ENCODE data around the gene HCN4. TPM values are rescaled to one million over a fixed set of nuclear protein-coding genes. Genes with fewer than 3 reads are reported as not detected.
"Not testable (repeated sequence)": the region's sequence is repeated elsewhere in the genome, so short reads cannot be mapped to it uniquely, and the experiment has no call there.

HCN4 gene
- total RNA-seq, 1 donor from 2014 or later, result 1.4 TPM

DNA sequence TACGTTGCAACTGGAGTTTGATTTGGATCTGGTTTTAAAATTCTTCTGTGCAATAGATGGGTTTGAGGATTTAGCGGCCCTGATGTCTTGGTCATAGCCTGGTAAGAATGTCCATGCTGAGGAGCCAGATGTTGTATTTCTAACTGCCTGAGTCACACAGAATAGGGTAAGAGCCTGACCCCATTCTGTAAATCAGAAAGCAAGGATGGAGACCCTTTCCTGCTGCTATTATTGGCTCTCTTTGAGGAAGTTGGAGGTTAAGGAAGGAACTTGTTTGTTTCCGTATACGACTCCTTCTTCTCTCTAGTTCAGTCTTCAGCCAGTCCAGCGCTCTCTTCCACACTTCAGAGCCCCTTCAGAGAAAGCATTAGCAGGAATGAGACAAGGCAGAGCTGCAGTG lies 65.1 kb downstream of the HCN4 start:
- peaks cover 2% of the 10 kb centered on the region for H3K36me3 ChIP-seq (ENCODE audit: control insufficient read depth, insufficient read depth, low read length)
- DNase-seq (ENCODE audit: low read depth), result no peak
- TF ChIP-seq, protein P1, sequence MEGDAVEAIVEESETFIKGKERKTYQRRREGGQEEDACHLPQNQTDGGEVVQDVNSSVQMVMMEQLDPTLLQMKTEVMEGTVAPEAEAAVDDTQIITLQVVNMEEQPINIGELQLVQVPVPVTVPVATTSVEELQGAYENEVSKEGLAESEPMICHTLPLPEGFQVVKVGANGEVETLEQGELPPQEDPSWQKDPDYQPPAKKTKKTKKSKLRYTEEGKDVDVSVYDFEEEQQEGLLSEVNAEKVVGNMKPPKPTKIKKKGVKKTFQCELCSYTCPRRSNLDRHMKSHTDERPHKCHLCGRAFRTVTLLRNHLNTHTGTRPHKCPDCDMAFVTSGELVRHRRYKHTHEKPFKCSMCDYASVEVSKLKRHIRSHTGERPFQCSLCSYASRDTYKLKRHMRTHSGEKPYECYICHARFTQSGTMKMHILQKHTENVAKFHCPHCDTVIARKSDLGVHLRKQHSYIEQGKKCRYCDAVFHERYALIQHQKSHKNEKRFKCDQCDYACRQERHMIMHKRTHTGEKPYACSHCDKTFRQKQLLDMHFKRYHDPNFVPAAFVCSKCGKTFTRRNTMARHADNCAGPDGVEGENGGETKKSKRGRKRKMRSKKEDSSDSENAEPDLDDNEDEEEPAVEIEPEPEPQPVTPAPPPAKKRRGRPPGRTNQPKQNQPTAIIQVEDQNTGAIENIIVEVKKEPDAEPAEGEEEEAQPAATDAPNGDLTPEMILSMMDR (IDR thresholded peaks at IDR 0.05; ENCODE audit: insufficient read depth, low read length, poor library complexity, severe bottlenecking), result no peak
- no peak overlapping the region for H3K4me3 ChIP-seq (ENCODE audit: low read depth, low read length)
- no peaks in the 10 kb centered on the region for H3K27me3 ChIP-seq (ENCODE audit: control insufficient read depth, insufficient read depth, low read length)

- H3K36me3 ChIP-seq (ENCODE audit: control insufficient read depth, insufficient read depth, low read length); H3K4me3 ChIP-seq (ENCODE audit: low read depth, low read length): not testable (repeated sequence)
Measured at GRCh38 chr15:73300286-73300685, 68.5 kb downstream of the HCN4 start.

GRCh38 chr15:73298522-73299245 lies 70.1 kb downstream of the HCN4 start:
- TF ChIP-seq, protein P1 (IDR thresholded peaks at IDR 0.05; ENCODE audit: insufficient read depth, low read length, poor library complexity, severe bottlenecking), result no peak
- Histone ChIP-seq H3K4me3 (ENCODE audit: low read depth, low read length) (no peak overlapping the region), H3K36me3 (ENCODE audit: control insufficient read depth, insufficient read depth, low read length) (peaks cover 2% of the 10 kb centered on the region)

More at GRCh38 chr15:73300286-73300685, 68.5 kb downstream of the HCN4 start:
- not testable (repeated sequence) for DNase-seq (ENCODE audit: low read depth); H3K27me3 ChIP-seq (ENCODE audit: control insufficient read depth, insufficient read depth, low read length)

GRCh38 chr15:73296609-73297353 lies 72.0 kb downstream of the HCN4 start:
- no peaks in the 10 kb centered on the region for H3K36me3 ChIP-seq (ENCODE audit: control insufficient read depth, insufficient read depth, low read length)
- TF ChIP-seq, protein P1 (IDR thresholded peaks at IDR 0.05; ENCODE audit: insufficient read depth, low read length, poor library complexity, severe bottlenecking), result no peak
- no peaks in the 10 kb centered on the region for H3K27me3 ChIP-seq (ENCODE audit: control insufficient read depth, insufficient read depth, low read length)
- H3K4me3 ChIP-seq (ENCODE audit: low read depth, low read length), result no peak overlapping the region
- no peak for DNase-seq (ENCODE audit: low read depth)

More at GRCh38 chr15:73298522-73299245, 70.1 kb downstream of the HCN4 start:
- no peaks in the 10 kb centered on the region for H3K27me3 ChIP-seq (ENCODE audit: control insufficient read depth, insufficient read depth, low read length)
- DNase-seq (ENCODE audit: low read depth), result no peak

- no peaks in the 10 kb centered on the region for H3K36me3 ChIP-seq (ENCODE audit: control insufficient read depth, insufficient read depth, low read length)
- no peaks in the 10 kb centered on the region for H3K27me3 ChIP-seq (ENCODE audit: control insufficient read depth, insufficient read depth, low read length)
- H3K4me3 ChIP-seq (ENCODE audit: low read depth, low read length), result no peak overlapping the region
- DNase-seq (ENCODE audit: low read depth), result no peak
- TF ChIP-seq, protein P1 (IDR thresholded peaks at IDR 0.05; ENCODE audit: insufficient read depth, low read length, poor library complexity, severe bottlenecking), result no peak
Measured at GRCh38 chr15:73295630-73296286, 73.0 kb downstream of the HCN4 start.

DNA sequence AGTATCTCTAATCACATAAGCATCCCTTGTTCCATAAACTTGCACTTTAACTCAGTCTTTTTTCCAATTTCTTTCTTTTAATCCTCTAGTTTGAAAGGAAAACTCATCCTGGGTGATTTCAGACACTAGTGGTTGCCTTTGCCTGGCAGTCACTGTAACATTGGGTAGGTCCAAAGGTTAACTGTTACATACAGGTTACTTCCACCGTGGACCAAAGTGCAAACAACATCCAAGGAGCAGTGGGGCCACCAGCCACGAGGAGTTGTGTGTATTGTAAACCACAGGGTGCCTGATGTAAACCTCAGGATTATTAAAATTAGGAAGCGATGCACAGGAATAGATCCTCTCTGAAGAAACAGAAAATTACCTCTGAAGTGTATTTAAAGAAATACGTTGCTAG lies 75.0 kb downstream of the HCN4 start:
- H3K27me3 ChIP-seq (ENCODE audit: control insufficient read depth, insufficient read depth, low read length), result no peaks in the 10 kb centered on the region
- TF ChIP-seq, protein P1 (IDR thresholded peaks at IDR 0.05; ENCODE audit: insufficient read depth, low read length, poor library complexity, severe bottlenecking), result no peak
- H3K36me3 ChIP-seq (ENCODE audit: control insufficient read depth, insufficient read depth, low read length), result no peaks in the 10 kb centered on the region
- DNase-seq (ENCODE audit: low read depth), result no peak
- H3K4me3 ChIP-seq (ENCODE audit: low read depth, low read length), result no peak overlapping the region

All from kidney epithelial cell (primary cell).